ENCODE data around the gene CCNH.

The CCNH gene

GRCh38 chr5:87392170-87392569 is 20.6 kb downstream of the CCNH start (continued):
- TF ChIP-seq CTCF (tag by site-specific recombination; IDR thresholded peaks at IDR 0.05) (no peak), ZNF510 (tag by site-specific recombination; IDR thresholded peaks at IDR 0.05; ENCODE audit: insufficient replicate concordance) (no peak), INSM2 (tag by site-specific recombination; IDR thresholded peaks at IDR 0.05) (no peak), ZSCAN5A (tag by site-specific recombination; IDR thresholded peaks at IDR 0.05) (no peak), ZNF76 (tag by site-specific recombination; IDR thresholded peaks at IDR 0.05; ENCODE audit: borderline replicate concordance, low read depth) (no peak), ZNF571 (tag by site-specific recombination; IDR thresholded peaks at IDR 0.05) (no peak), ZBTB49 (tag by site-specific recombination; IDR thresholded peaks at IDR 0.05; ENCODE audit: low read depth) (no peak)

GRCh38 chr5:87390576-87391199 is 22.0 kb downstream of the CCNH start:
- no peak overlapping the region for H3K27ac ChIP-seq (ENCODE audit: extremely low read depth, low read depth, low read length)
- H3K4me3 ChIP-seq (ENCODE audit: low read depth, low read length) = no peak overlapping the region
- CTCF ChIA-PET = interaction anchor here (0.9 to 4.6 kb wide), 2 partner anchors 9 to 403 kb away, joined by 5 to 31 read pairs; no protein-coding TSS in a partner anchor
- POLR2A ChIA-PET = no interaction called here
- TF ChIP-seq ZNF701 (tag by site-specific recombination; IDR thresholded peaks at IDR 0.05) (no peak), PRDM10 (tag by site-specific recombination; IDR thresholded peaks at IDR 0.05) (no peak), ZNF391 (tag by site-specific recombination; IDR thresholded peaks at IDR 0.05; ENCODE audit: borderline replicate concordance, low read depth) (no peak), ZBTB48 (tag by site-specific recombination; IDR thresholded peaks at IDR 0.05) (no peak), GLI4 (tag by site-specific recombination; IDR thresholded peaks at IDR 0.05) (no peak), ZNF362 (tag by site-specific recombination; IDR thresholded peaks at IDR 0.05) (no peak), ZFP37 (tag by site-specific recombination; IDR thresholded peaks at IDR 0.05) (no peak), ZNF174 (tag by site-specific recombination; IDR thresholded peaks at IDR 0.05) (no peak)
- H3K36me3 ChIP-seq (ENCODE audit: control insufficient read depth in 2 of 2, insufficient read depth in 1 of 2, low read length in 2 of 2) = peaks cover 73 to 98% of the 10 kb centered on the region in 2 experiments
- no peaks in the 10 kb centered on the region for H3K9me3 ChIP-seq (ENCODE audit: control insufficient read depth, insufficient read depth, low read depth, low read length)
- no peaks in the 10 kb centered on the region for H3K4me1 ChIP-seq (ENCODE audit: control insufficient read depth, insufficient read depth, low read length)
